GM18868 (cell line): ENCODE measurements around the gene TRIM17.

Source experiments
- ATAC-seq: cut with Tn5 transposase; IDR thresholded peaks from one replicate; pipeline ENCODE4 v1.9.1; 2021; ENCODE audit warnings: mild to moderate bottlenecking, moderate library complexity; ENCODE audit not compliant: unreplicated experiment

Gene TRIM17

GRCh38 chr1:228370439-228370940, 46.2 kb downstream of the TRIM17 start:
- ATAC-seq = no peak

GRCh38 chr1:228369608-228370438, 46.8 kb downstream of the TRIM17 start:
- ATAC-seq = no peak

GRCh38 chr1:228368801-228369607, 47.7 kb downstream of the TRIM17 start:
- ATAC-seq = no peak

GRCh38 chr1:228367798-228368791, 48.6 kb downstream of the TRIM17 start:
- ATAC-seq = no peak

- ATAC-seq = no peak
These were observed 49.6 kb downstream of the TRIM17 start for GRCh38 chr1:228366866-228367741.

- no peak for ATAC-seq
These were observed 50.4 kb downstream of the TRIM17 start for GRCh38 chr1:228366062-228366865.

GRCh38 chr1:228365271-228366061, 51.2 kb downstream of the TRIM17 start:
- ATAC-seq = no peak

GRCh38 chr1:228364706-228365213, 51.9 kb downstream of the TRIM17 start:
- ATAC-seq = no peak

GRCh38 chr1:228364068-228364705, 52.5 kb downstream of the TRIM17 start:
- ATAC-seq = no peak

- ATAC-seq = no peak
These were observed 53.0 kb downstream of the TRIM17 start for GRCh38 chr1:228363686-228364067.

GRCh38 chr1:228362884-228363450, 53.7 kb downstream of the TRIM17 start:
- no peak for ATAC-seq

GRCh38 chr1:228362141-228362883, 54.3 kb downstream of the TRIM17 start:
- no peak for ATAC-seq

GRCh38 chr1:228361314-228362140, 55.1 kb downstream of the TRIM17 start:
- ATAC-seq = no peak

- no peak for ATAC-seq
These were observed 55.9 kb downstream of the TRIM17 start for GRCh38 chr1:228360533-228361313.
